Activated T-helper 2 cell treated with anti-CD3 and anti-CD28 coated beads, Interferon-gamma antibody, Interleukin-2, Interleukin-4, amounts not matched to agents 10 μg/mL and 5 μg/mL and 100 μg/mL, durations not matched to agents 14 hours and 24 hours and 36 hours (primary cell): ENCODE data around the gene UTP20. TPM values are rescaled to one million over a fixed set of nuclear protein-coding genes. Genes with fewer than 3 reads are reported as not detected.

Experiments
- DNase-seq: peaks from one replicate; pipeline ENCODE4 v3.0.0; 2021; ENCODE audit warnings: low spot score
- H3K27ac Mint-ChIP-seq: one replicate; pipeline ENCODE4 v1.8.0; 2021; ENCODE audit warnings: mixed read lengths
- H3K27me3 Mint-ChIP-seq: one replicate; pipeline ENCODE4 v1.8.0; 2021; ENCODE audit warnings: low read depth, mixed read lengths
- H3K36me3 Mint-ChIP-seq: one replicate; pipeline ENCODE4 v1.8.0; 2021; ENCODE audit warnings: low read depth, mixed read lengths
- H3K4me1 Mint-ChIP-seq: one replicate; pipeline ENCODE4 v1.8.0; 2021; ENCODE audit warnings: low read depth, mixed read lengths
- H3K4me3 Mint-ChIP-seq: one replicate; pipeline ENCODE4 v1.8.0; 2021; ENCODE audit warnings: low read depth, mild to moderate bottlenecking, moderate library complexity, mixed read lengths
- H3K9me3 Mint-ChIP-seq: one replicate; pipeline ENCODE4 v1.8.0; 2021; ENCODE audit warnings: mixed read lengths
- intact Hi-C: fragments of 100-400 bp; cut with micrococcal nuclease; formaldehyde crosslinking; loops from one replicate; pipeline ENCODE4 v1.15.1; 2023
- total RNA-seq: library from RNA; stranded (reverse); gene quantifications from 2 replicates; pipeline ENCODE4 v1.2.3, GENCODE V29; 2022

The UTP20 gene
- total RNA-seq, 1 donor from 2014 or later, result 35.6 TPM

GRCh38 chr12:101287357-101287756 lies 7.5 kb downstream of the UTP20 start:
- peaks cover 68% of the 10 kb centered on the region for H3K36me3 Mint-ChIP-seq
- no peaks in the 10 kb centered on the region for H3K9me3 Mint-ChIP-seq
- no peak for DNase-seq
- intact Hi-C loops, result no loop called here
- peaks cover 5% of the 10 kb centered on the region for H3K4me1 Mint-ChIP-seq
- H3K27ac Mint-ChIP-seq, result no peak overlapping the region
- no peaks in the 10 kb centered on the region for H3K27me3 Mint-ChIP-seq
- no peak overlapping the region for H3K4me3 Mint-ChIP-seq

DNA sequence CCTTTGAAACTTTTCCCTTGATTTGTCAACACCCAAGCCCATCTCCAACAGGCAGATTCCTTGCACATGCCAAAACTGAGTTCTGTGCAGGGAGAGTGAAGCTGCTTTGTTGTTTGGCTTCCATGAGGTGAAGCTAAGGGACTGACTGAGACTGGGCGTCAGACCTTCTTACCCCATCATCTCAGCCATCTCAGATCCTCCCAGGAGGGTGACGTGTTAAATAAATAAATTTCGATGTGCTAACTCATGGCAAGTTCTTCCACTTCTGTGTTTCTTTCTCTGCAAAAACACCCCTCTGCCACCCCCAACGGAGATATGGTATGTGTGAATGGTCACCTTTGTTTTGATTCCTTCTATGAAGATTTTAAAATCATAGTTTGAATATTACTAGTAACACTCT lies 17.8 kb downstream of the UTP20 start:
- no peaks in the 10 kb centered on the region for H3K9me3 Mint-ChIP-seq
- no peak overlapping the region for H3K4me3 Mint-ChIP-seq
- no peaks in the 10 kb centered on the region for H3K27me3 Mint-ChIP-seq
- H3K27ac Mint-ChIP-seq, result no peak overlapping the region
- DNase-seq, result no peak
- peaks cover 62% of the 10 kb centered on the region for H3K36me3 Mint-ChIP-seq
- peaks cover 11% of the 10 kb centered on the region for H3K4me1 Mint-ChIP-seq
- intact Hi-C loops, result no loop called here

- Mint-ChIP-seq H3K9me3 (no peaks in the 10 kb centered on the region), H3K4me1 (peaks cover 11% of the 10 kb centered on the region), H3K4me3 (no peak overlapping the region), H3K36me3 (peaks cover 65% of the 10 kb centered on the region), H3K27ac (no peak overlapping the region), H3K27me3 (no peaks in the 10 kb centered on the region)
- DNase-seq, result no peak
- intact Hi-C loops, result no loop called here
Observed at GRCh38 chr12:101298426-101298825, 18.5 kb downstream of the UTP20 start.

DNA sequence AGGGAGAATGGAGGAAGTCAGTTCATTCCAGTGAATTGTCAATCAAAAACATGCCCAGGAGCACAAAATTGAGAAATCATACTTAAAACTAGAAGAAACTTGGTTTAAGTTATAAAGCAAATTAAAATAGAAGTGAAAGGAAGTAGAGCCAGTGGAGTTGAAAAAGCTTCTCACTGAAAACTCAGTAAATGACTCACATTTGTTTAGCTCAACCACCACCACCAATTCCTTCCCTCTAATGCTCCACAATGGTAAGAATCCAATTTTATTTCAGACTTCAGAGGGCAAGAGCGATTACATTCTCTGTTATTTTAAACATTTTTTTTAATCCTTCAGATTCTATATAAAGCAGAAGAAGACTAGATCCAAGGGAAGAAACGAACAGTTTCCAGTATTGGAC lies 19.4 kb downstream of the UTP20 start:
- no peak for DNase-seq
- H3K27me3 Mint-ChIP-seq, result no peaks in the 10 kb centered on the region
- peaks cover 11% of the 10 kb centered on the region for H3K4me1 Mint-ChIP-seq
- H3K4me3 Mint-ChIP-seq, result no peak overlapping the region
- H3K9me3 Mint-ChIP-seq, result no peaks in the 10 kb centered on the region
- peak overlapping the region; percentile 19 for H3K27ac Mint-ChIP-seq
- intact Hi-C loops, result no loop called here
- peaks cover 63% of the 10 kb centered on the region for H3K36me3 Mint-ChIP-seq

GRCh38 chr12:101299931-101300330 lies 20.0 kb downstream of the UTP20 start:
- intact Hi-C loops, result no loop called here
- no peaks in the 10 kb centered on the region for H3K27me3 Mint-ChIP-seq
- peaks cover 11% of the 10 kb centered on the region for H3K4me1 Mint-ChIP-seq
- H3K36me3 Mint-ChIP-seq, result peaks cover 67% of the 10 kb centered on the region
- no peak for DNase-seq
- H3K9me3 Mint-ChIP-seq, result no peaks in the 10 kb centered on the region
- no peak overlapping the region for H3K4me3 Mint-ChIP-seq
- no peak overlapping the region for H3K27ac Mint-ChIP-seq

DNA sequence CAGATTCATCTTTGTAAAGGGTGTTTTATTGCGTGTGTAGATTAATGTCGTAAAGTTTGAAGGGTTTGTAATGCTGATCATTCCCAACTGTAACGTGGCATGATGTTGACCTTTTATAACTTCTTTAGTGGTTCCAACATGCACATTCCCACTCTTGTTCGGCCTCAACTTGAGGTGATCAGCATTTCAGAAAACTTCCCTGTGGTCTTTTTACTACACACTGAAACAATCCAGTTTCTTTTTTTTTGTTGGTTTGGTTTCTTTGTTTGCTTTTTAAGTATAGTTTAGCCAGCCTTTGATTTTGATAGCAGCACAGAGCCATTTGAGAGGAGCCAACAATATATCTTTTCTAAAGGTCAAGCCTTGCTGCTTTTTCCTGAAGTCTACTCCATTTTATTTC lies 22.8 kb downstream of the UTP20 start:
- Mint-ChIP-seq H3K27me3 (no peaks in the 10 kb centered on the region), H3K9me3 (no peaks in the 10 kb centered on the region), H3K4me1 (peaks cover 11% of the 10 kb centered on the region), H3K27ac (no peak overlapping the region), H3K4me3 (no peak overlapping the region), H3K36me3 (peaks cover 70% of the 10 kb centered on the region)
- intact Hi-C loops, result no loop called here
- no peak for DNase-seq

DNA sequence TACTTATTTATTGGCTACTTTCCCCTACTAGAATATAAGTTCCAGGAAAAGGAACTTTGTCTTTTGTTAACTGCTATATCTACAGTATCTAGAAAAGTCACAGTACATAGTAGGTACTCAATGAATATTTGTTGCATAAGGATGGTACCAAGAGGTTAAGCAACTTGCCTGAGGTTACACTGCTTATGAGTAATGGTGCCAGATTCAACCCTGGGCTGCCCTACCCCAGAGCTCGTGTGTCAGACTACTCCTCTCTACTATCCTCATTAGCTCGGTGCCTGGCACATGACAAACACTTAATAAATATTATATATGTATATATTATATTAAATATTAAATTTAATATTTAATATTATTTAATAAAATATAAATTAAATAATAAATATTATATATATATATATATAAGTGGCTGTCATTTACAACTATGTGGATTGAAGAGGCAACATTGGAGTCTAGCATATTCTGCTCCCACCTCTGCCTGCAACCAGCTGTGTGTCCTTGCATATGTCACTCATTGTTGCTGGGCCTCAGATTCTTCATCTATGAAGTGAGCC lies 25.4 kb downstream of the UTP20 start:
- Mint-ChIP-seq H3K36me3 (peaks cover 55% of the 10 kb centered on the region), H3K4me3 (no peak overlapping the region), H3K9me3 (no peaks in the 10 kb centered on the region), H3K4me1 (no peaks in the 10 kb centered on the region), H3K27ac (no peak overlapping the region), H3K27me3 (no peaks in the 10 kb centered on the region)
- no peak for DNase-seq
- intact Hi-C loops, result no loop called here

GRCh38 chr12:101305794-101306193 lies 25.9 kb downstream of the UTP20 start:
- no peak overlapping the region for H3K4me3 Mint-ChIP-seq
- intact Hi-C loops, result no loop called here
- peaks cover 54% of the 10 kb centered on the region for H3K36me3 Mint-ChIP-seq
- H3K4me1 Mint-ChIP-seq, result no peaks in the 10 kb centered on the region
- H3K9me3 Mint-ChIP-seq, result no peaks in the 10 kb centered on the region
- no peak for DNase-seq
- H3K27me3 Mint-ChIP-seq, result no peaks in the 10 kb centered on the region
- no peak overlapping the region for H3K27ac Mint-ChIP-seq

GRCh38 chr12:101322480-101322879 lies 42.6 kb downstream of the UTP20 start:
- H3K4me1 Mint-ChIP-seq, result no peaks in the 10 kb centered on the region
- peaks cover 32% of the 10 kb centered on the region for H3K36me3 Mint-ChIP-seq
- H3K27ac Mint-ChIP-seq, result no peak overlapping the region
- H3K4me3 Mint-ChIP-seq, result no peak overlapping the region
- H3K9me3 Mint-ChIP-seq, result no peaks in the 10 kb centered on the region
- H3K27me3 Mint-ChIP-seq, result no peaks in the 10 kb centered on the region
- DNase-seq, result no peak
- intact Hi-C loops, result loop anchor here (10.0 kb wide), 1 partner anchor 498 kb away; no protein-coding TSS in a partner anchor

GRCh38 chr12:101323255-101323654 lies 43.4 kb downstream of the UTP20 start:
- H3K27me3 Mint-ChIP-seq, result no peaks in the 10 kb centered on the region
- no peak for DNase-seq
- no peak overlapping the region for H3K4me3 Mint-ChIP-seq
- H3K27ac Mint-ChIP-seq, result no peak overlapping the region
- no peaks in the 10 kb centered on the region for H3K9me3 Mint-ChIP-seq
- peaks cover 30% of the 10 kb centered on the region for H3K36me3 Mint-ChIP-seq
- intact Hi-C loops, result loop anchor here (10.0 kb wide), 1 partner anchor 498 kb away; no protein-coding TSS in a partner anchor
- H3K4me1 Mint-ChIP-seq, result no peaks in the 10 kb centered on the region

GRCh38 chr12:101325590-101325989 lies 45.7 kb downstream of the UTP20 start:
- Mint-ChIP-seq H3K4me1 (no peaks in the 10 kb centered on the region), H3K36me3 (peaks cover 37% of the 10 kb centered on the region), H3K9me3 (no peaks in the 10 kb centered on the region), H3K4me3 (no peak overlapping the region), H3K27ac (no peak overlapping the region), H3K27me3 (no peaks in the 10 kb centered on the region)
- intact Hi-C loops, result loop anchor here (10.0 kb wide), 1 partner anchor 501 kb away; no protein-coding TSS in a partner anchor
- DNase-seq, result no peak

DNA sequence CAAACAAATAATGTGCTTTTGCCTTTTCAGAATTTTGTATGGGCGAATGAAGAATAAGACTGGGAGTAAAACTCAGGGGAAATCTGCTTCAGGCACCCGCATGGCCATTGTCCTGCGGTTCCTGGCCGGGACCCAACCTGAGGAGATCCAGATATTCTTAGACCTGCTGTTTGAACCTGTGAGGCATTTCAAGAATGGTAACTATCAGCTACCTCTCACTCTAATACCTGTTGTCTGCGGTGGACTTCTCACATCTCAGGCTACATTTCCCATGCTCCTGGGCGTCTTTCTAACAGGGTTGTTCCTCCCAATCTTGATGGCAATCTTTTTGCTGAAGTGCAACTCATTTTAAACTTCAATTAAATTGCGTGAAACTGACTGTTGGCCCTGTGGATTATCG lies 47.1 kb downstream of the UTP20 start:
- H3K27me3 Mint-ChIP-seq, result no peaks in the 10 kb centered on the region
- no peak overlapping the region for H3K27ac Mint-ChIP-seq
- intact Hi-C loops, result loop anchor here (10.0 kb wide), 1 partner anchor 502 kb away; no protein-coding TSS in a partner anchor
- no peaks in the 10 kb centered on the region for H3K9me3 Mint-ChIP-seq
- no peaks in the 10 kb centered on the region for H3K4me1 Mint-ChIP-seq
- DNase-seq, result no peak
- H3K36me3 Mint-ChIP-seq, result peaks cover 38% of the 10 kb centered on the region
- no peak overlapping the region for H3K4me3 Mint-ChIP-seq

DNA sequence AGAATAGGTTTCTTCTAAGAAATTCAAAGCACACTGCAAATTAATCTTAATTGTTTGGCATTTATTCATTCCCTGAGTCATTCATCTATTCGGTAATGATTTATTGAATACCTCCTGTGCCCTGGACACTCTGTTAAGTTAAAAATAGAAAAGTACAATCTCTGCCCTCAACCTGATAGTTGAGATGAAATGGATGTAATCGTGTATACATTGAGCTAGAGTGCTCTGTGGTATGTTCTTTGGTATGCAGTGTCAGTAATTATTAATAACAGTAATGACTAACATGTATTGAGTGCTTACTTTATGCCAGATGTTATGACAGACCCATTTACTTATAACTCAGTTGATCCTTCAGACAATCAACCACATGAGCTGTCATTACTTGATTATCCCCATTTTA lies 47.6 kb downstream of the UTP20 start:
- Mint-ChIP-seq H3K27me3 (no peaks in the 10 kb centered on the region), H3K4me3 (no peak overlapping the region), H3K27ac (no peak overlapping the region), H3K4me1 (no peaks in the 10 kb centered on the region), H3K36me3 (peaks cover 38% of the 10 kb centered on the region), H3K9me3 (no peaks in the 10 kb centered on the region)
- intact Hi-C loops, result loop anchor here (10.0 kb wide), 1 partner anchor 503 kb away; no protein-coding TSS in a partner anchor
- no peak for DNase-seq

DNA sequence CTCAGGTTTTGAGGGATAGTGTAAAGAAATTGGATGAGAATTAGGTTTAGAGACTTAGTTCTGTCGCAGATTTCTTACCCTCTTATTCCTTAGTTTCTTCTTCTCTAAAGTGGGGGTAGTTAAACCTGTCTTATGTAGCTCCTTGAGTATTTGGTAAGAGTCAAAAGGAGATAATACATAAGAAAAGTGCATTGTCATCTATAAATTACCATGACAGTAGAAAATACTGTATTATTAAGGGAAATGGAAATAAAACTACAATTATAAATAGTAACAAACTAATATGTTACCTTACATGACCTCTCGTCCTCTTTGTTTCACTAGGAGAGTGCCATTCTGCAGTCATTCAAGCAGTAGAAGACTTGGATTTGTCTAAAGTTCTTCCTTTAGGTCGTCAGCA lies 49.0 kb downstream of the UTP20 start:
- H3K36me3 Mint-ChIP-seq, result peaks cover 41% of the 10 kb centered on the region
- H3K27me3 Mint-ChIP-seq, result no peaks in the 10 kb centered on the region
- H3K4me1 Mint-ChIP-seq, result no peaks in the 10 kb centered on the region
- intact Hi-C loops, result loop anchor here (10.0 kb wide), 1 partner anchor 504 kb away; no protein-coding TSS in a partner anchor
- DNase-seq, result no peak
- no peak overlapping the region for H3K27ac Mint-ChIP-seq
- no peak overlapping the region for H3K4me3 Mint-ChIP-seq
- H3K9me3 Mint-ChIP-seq, result no peaks in the 10 kb centered on the region
